OCI-LY7 (cell line): ENCODE results near the gene PKN3. TPM values are rescaled to one million over a fixed set of nuclear protein-coding genes. Genes with fewer than 3 reads are reported as not detected.

ENCODE experiments used
- BruUV-seq: library from RNA; stranded (reverse); fragments of 400-500 nt; replicated peaks from 2 replicates; lab custom pipeline; 2021; lab: Mats Ljungman, UMichigan
- CTCF ChIA-PET: fragments of 300-600 bp; sonication (Branson Sonifier 250); formaldehyde crosslinking; loops from one replicate; lab custom pipeline; 2022; ENCODE audit warnings: antibody characterized with exemption; ENCODE audit not compliant: unreplicated experiment; lab: Charles Lee
- POLR2A ChIA-PET: fragments of 300-600 bp; sonication (Branson Sonifier 250); formaldehyde crosslinking; loops from one replicate; lab custom pipeline; 2022; ENCODE audit warnings: antibody characterized with exemption; lab: Charles Lee
- DNase-seq: peaks from one replicate; pipeline ENCODE4 v3.0.0-alpha.2; 2015; ENCODE audit warnings: low spot score
- H2AFZ ChIP-seq: fragments of 200-600 bp; sonication (generic), shearing (Covaris generic); 2 replicates; pipeline ENCODE4 v1.6.1; 2014; ENCODE audit warnings: mild to moderate bottlenecking, antibody characterized with exemption, low read length, moderate library complexity
- H3K27ac ChIP-seq: fragments of 200-600 bp; sonication (generic); 2 replicates; pipeline ENCODE4 v1.5.1; 2014; ENCODE audit warnings: mixed run types, low read depth, mild to moderate bottlenecking, moderate library complexity, low read length, inconsistent platforms; ENCODE audit not compliant: poor library complexity, severe bottlenecking
- H3K36me3 ChIP-seq: fragments of 200-600 bp; sonication (generic); 2 replicates; pipeline ENCODE4 v1.6.1; 2014; ENCODE audit warnings: mild to moderate bottlenecking, antibody characterized with exemption, low read length, moderate library complexity, mixed read lengths; ENCODE audit not compliant: insufficient read depth
- H3K4me1 ChIP-seq: fragments of 200-600 bp; sonication (generic); 2 replicates; pipeline ENCODE4 v1.5.1; 2014; ENCODE audit warnings: mild to moderate bottlenecking, low read length; ENCODE audit not compliant: insufficient read depth, poor library complexity, severe bottlenecking
- H3K4me2 ChIP-seq: fragments of 200-600 bp; sonication (generic); 2 replicates; pipeline ENCODE4 v1.6.1; 2014; ENCODE audit warnings: mild to moderate bottlenecking, low read length
- H3K4me3 ChIP-seq: fragments of 200-600 bp; sonication (generic); 2 replicates; pipeline ENCODE4 v1.5.1; 2014; ENCODE audit warnings: mild to moderate bottlenecking, low read depth, low read length; ENCODE audit not compliant: poor library complexity, severe bottlenecking
- H3K79me2 ChIP-seq: fragments of 200-600 bp; sonication (generic); 2 replicates; pipeline ENCODE4 v1.6.1; 2016; ENCODE audit warnings: low read depth, mild to moderate bottlenecking, low read length, moderate library complexity, mixed read lengths; ENCODE audit not compliant: insufficient read depth
- H3K9me2 ChIP-seq: fragments of 200-600 bp; sonication (generic); 2 replicates; pipeline ENCODE4 v1.6.1; 2016; ENCODE audit warnings: mild to moderate bottlenecking, low read length, mixed read lengths; ENCODE audit not compliant: insufficient read depth
- H3K9me3 ChIP-seq: fragments of 200-600 bp; sonication (generic); 2 replicates; pipeline ENCODE4 v1.6.1; 2014; ENCODE audit warnings: mild to moderate bottlenecking, mixed run types, low read length, mixed read lengths
- H4K20me1 ChIP-seq: fragments of 200-600 bp; sonication (generic); 2 replicates; pipeline ENCODE4 v1.6.1; 2014; ENCODE audit warnings: mild to moderate bottlenecking, antibody characterized with exemption, low read length, moderate library complexity, mixed read lengths; ENCODE audit not compliant: insufficient read depth
- EZH2phosphoT487 ChIP-seq: fragments of 200-600 bp; sonication (generic); IDR thresholded peaks from 2 replicates; pipeline ENCODE4 v1.6.1; 2018; ENCODE audit warnings: low read depth, borderline replicate concordance, mild to moderate bottlenecking, mixed run types, antibody characterized with exemption, low read length, moderate library complexity, mixed read lengths
- intact Hi-C: fragments of 100-400 bp; cut with micrococcal nuclease; formaldehyde crosslinking; loops from one replicate; pipeline ENCODE4 v1.10.0; 2022; ENCODE audit not compliant: unreplicated experiment
- total RNA-seq, 2 experiments: library from RNA; depleted of rRNA in 1 of 2; stranded (reverse); fragments of >200 nt in 1 of 2; shearing (Covaris generic) in 1 of 2; gene quantifications; 2 replicates each; pipeline ENCODE4 v1.2.3, GENCODE V29; 2014 to 2022
- TF ChIP-seq, protein P1 (sequence below): fragments of 200-600 bp; sonication (generic); conservative IDR thresholded peaks from 2 replicates; pipeline ENCODE4 v1.5.1; 2014; ENCODE audit warnings: mild to moderate bottlenecking, antibody characterized with exemption, low read length, moderate library complexity, mixed read lengths

The PKN3 gene
- total RNA-seq, 2 experiments from 2014 or later = 1.5 to 3.3 TPM

DNA sequence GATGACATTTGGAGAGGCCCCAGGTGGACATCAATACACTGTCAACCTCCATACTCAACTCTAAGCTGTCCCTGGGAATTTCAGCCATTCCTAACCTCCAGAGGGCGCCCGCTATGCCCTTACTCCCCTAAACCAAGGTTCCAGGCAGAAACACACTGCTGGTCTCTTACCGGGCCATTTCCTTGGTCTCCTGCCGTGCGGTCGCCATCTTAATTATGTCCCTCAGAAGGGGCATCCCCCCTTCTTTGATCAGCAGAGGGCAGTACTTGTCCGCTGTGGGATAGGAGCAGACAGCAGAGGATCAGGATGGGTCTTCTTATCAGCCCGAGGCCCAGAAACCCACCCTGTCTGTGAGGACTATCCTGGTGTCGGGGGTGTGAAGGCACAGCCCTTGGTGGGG lies 31.0 kb downstream of the PKN3 start:
- intact Hi-C loops = no loop called here
- CTCF ChIA-PET = interaction anchor here (0.5 kb wide), 1 partner anchor 73 kb away, joined by 3 read pairs; no protein-coding TSS in a partner anchor
- H3K79me2 ChIP-seq = no peaks in the 10 kb centered on the region
- H3K4me3 ChIP-seq = no peak overlapping the region
- peak; percentile 29 for DNase-seq
- peaks cover 6% of the 10 kb centered on the region; the same call in 1 of the 2 replicates for H3K36me3 ChIP-seq
- H3K9me2 ChIP-seq = no peaks in the 10 kb centered on the region
- no peak for TF ChIP-seq EZH2phosphoT487
- TF ChIP-seq, protein P1, sequence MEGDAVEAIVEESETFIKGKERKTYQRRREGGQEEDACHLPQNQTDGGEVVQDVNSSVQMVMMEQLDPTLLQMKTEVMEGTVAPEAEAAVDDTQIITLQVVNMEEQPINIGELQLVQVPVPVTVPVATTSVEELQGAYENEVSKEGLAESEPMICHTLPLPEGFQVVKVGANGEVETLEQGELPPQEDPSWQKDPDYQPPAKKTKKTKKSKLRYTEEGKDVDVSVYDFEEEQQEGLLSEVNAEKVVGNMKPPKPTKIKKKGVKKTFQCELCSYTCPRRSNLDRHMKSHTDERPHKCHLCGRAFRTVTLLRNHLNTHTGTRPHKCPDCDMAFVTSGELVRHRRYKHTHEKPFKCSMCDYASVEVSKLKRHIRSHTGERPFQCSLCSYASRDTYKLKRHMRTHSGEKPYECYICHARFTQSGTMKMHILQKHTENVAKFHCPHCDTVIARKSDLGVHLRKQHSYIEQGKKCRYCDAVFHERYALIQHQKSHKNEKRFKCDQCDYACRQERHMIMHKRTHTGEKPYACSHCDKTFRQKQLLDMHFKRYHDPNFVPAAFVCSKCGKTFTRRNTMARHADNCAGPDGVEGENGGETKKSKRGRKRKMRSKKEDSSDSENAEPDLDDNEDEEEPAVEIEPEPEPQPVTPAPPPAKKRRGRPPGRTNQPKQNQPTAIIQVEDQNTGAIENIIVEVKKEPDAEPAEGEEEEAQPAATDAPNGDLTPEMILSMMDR = peak; percentile 70
- H3K27ac ChIP-seq = no peak overlapping the region
- no peak overlapping the region for H3K4me2 ChIP-seq
- no peaks in the 10 kb centered on the region for H4K20me1 ChIP-seq
- H2AFZ ChIP-seq = no peak overlapping the region
- POLR2A ChIA-PET = interaction anchor here (1.2 kb wide), 1 partner anchor 9 kb away, joined by 5 read pairs; the partner anchor contains the start of gene ZDHHC12
- no peaks in the 10 kb centered on the region for H3K9me3 ChIP-seq
- no TSS peak for BruUV-seq
- no peaks in the 10 kb centered on the region for H3K4me1 ChIP-seq

DNA sequence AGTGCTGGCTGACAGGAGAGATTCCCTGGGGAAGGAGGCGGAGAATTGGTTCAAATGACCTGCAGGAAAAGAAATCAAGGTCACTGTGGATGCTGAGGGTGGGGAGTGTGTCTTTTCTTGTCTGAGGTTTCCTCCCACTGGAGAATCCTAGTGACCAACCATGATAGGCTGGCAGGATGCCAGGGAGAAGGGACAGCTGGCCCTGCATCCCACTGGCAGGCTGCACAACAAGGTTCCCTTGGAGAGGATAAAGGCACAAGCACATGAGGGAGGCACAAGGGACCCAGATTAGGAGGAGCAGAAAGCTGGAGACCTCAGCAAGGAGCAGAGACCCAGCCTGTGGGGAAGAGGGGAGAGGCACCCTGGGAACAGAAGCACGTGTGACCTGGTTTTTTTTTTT lies 33.1 kb downstream of the PKN3 start:
- H3K36me3 ChIP-seq = peaks cover 6% of the 10 kb centered on the region; the same call in 1 of the 2 replicates
- no peaks in the 10 kb centered on the region for H4K20me1 ChIP-seq
- no peak overlapping the region for H3K27ac ChIP-seq
- H3K9me2 ChIP-seq = no peaks in the 10 kb centered on the region
- TF ChIP-seq, protein P1 = no peak
- TF ChIP-seq EZH2phosphoT487 = no peak
- intact Hi-C loops = no loop called here
- ChIA-PET CTCF (no interaction called here), POLR2A (interaction anchor here (0.7 to 0.8 kb wide), 2 partner anchors 10 to 54 kb away, joined by 3 to 4 read pairs; no protein-coding TSS in a partner anchor)
- no peak overlapping the region for H2AFZ ChIP-seq
- no peak for DNase-seq
- H3K9me3 ChIP-seq = no peaks in the 10 kb centered on the region
- no peaks in the 10 kb centered on the region for H3K79me2 ChIP-seq
- H3K4me2 ChIP-seq = no peak overlapping the region
- H3K4me3 ChIP-seq = no peak overlapping the region
- no TSS peak for BruUV-seq
- H3K4me1 ChIP-seq = no peaks in the 10 kb centered on the region

DNA sequence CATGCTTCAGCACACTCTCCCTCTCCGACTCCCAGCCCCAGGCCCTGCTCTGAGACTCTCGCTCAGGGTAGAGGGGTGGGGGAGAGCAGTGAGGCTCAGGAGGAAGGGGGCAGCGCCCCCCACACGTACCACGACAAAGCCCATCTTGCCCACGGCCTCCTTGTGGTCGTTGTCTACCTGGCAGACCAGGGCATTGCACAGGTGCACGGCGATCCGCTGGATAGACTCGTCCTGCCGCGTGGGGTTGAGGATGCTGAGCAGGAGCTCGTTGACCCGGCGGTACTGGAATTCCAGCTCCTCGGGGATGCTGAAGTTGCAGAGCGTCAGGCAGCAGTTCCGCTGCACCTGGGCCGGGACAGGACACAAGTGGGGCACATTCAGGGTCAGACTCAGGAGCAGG lies 40.1 kb downstream of the PKN3 start:
- no peaks in the 10 kb centered on the region for H4K20me1 ChIP-seq
- TF ChIP-seq, protein P1 = no peak
- TF ChIP-seq EZH2phosphoT487 = no peak
- no peaks in the 10 kb centered on the region for H3K36me3 ChIP-seq
- H3K4me3 ChIP-seq = no peak overlapping the region
- CTCF ChIA-PET = no interaction called here
- no peaks in the 10 kb centered on the region for H3K79me2 ChIP-seq
- H2AFZ ChIP-seq = no peak overlapping the region
- no peaks in the 10 kb centered on the region for H3K4me1 ChIP-seq
- H3K9me2 ChIP-seq = no peaks in the 10 kb centered on the region
- H3K9me3 ChIP-seq = no peaks in the 10 kb centered on the region
- H3K27ac ChIP-seq = no peak overlapping the region
- BruUV-seq = no TSS peak
- H3K4me2 ChIP-seq = no peak overlapping the region
- no peak for DNase-seq
- POLR2A ChIA-PET = no interaction called here
- intact Hi-C loops = no loop called here
